ENCODE results near the gene ERICH4.

DNA sequence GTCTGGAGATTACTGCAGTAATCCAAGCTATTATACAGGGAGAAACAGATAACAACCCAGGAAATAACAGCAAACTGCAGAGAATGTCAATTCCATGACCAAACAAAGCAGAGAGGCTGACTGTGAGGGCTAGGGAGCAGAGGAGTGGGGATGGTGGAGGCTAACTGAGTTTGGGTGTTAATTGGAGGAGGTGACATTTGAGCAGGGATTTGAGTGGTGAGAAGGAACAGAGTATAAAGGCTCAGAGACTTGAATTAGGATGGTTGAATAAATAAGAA is 6.3 kb upstream of the ERICH4 start:
- TF ChIP-seq, protein P1, sequence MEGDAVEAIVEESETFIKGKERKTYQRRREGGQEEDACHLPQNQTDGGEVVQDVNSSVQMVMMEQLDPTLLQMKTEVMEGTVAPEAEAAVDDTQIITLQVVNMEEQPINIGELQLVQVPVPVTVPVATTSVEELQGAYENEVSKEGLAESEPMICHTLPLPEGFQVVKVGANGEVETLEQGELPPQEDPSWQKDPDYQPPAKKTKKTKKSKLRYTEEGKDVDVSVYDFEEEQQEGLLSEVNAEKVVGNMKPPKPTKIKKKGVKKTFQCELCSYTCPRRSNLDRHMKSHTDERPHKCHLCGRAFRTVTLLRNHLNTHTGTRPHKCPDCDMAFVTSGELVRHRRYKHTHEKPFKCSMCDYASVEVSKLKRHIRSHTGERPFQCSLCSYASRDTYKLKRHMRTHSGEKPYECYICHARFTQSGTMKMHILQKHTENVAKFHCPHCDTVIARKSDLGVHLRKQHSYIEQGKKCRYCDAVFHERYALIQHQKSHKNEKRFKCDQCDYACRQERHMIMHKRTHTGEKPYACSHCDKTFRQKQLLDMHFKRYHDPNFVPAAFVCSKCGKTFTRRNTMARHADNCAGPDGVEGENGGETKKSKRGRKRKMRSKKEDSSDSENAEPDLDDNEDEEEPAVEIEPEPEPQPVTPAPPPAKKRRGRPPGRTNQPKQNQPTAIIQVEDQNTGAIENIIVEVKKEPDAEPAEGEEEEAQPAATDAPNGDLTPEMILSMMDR (IDR thresholded peaks at IDR 0.05; ENCODE audit: low read length) = no peak
- no peak for TF ChIP-seq EZH2 (IDR thresholded peaks at IDR 0.05; ENCODE audit: borderline replicate concordance, low read length)
